Measurements from ENCODE around the gene ICAM1. TPM values are rescaled to one million over a fixed set of nuclear protein-coding genes. Genes with fewer than 3 reads are reported as not detected.
"Not testable (repeated sequence)": the region's sequence is repeated elsewhere in the genome, so short reads cannot be mapped to it uniquely, and the experiment has no call there.

ICAM1 gene
- total RNA-seq, 1 experiment from 2014 or later, result 0.85 TPM

DNA sequence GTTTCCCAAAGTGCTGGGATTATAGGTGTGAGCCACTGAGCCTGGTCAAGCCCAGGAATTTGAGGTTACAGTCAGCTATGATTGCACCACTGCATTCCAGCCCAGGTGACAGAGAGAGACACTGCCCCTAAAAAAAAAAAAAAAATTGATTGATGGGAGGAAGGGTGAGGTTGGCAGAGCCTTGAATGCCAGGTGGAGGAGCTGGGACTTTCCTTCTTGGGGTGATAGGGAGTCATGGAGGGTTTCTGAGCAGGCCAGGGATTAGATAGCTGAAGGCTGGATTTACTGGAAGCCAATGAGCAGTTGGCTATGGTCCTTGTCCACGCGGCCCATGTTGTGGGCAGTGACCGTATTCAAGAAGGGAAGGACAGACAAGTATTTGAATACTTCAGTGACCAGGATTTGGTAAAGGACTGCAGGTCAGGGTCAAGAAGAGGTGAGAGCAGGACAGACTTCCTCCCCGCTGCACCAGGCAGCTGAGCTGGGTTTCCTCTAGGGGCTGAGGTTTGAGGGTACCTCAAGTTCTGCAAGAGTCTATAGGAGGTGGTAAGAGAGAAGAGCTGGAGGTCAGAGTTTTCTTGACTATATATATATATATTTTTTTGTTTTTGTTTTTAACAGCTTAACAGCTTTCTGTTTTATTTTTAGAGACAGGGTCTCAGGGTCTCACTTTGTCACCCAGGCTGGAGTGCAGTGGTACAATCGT lies 9.0 kb downstream of the ICAM1 start:
- Histone ChIP-seq H3K27me3 (no peaks in the 10 kb centered on the region), H3K4me3 (no peak overlapping the region), H3K36me3 (no peaks in the 10 kb centered on the region), H3K27ac (no peak overlapping the region), H3K4me1 (no peaks in the 10 kb centered on the region), H3K9me3 (replicated peaks) (no peaks in the 10 kb centered on the region)
- no peak for DNase-seq

DNA sequence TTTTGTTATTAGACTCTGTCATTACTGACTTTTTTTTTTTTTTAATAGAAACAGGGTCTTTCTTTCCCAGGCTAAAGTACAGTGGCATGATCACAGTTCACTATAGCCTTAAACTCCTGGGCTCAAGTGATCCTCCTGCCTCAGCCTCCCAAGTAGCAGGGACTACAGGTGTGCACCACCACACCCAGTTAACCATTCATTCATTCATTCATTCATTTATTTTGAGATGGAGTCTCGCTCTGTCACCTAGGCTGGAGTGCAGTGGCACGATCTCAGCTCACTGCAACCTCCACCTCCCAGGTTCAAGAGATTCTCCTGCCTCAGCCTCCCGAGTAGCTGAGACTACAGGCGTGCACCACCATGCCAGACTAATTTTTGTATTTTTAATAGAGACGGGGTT lies 11.1 kb downstream of the ICAM1 start:
- not testable (repeated sequence) for H3K27ac ChIP-seq

DNA sequence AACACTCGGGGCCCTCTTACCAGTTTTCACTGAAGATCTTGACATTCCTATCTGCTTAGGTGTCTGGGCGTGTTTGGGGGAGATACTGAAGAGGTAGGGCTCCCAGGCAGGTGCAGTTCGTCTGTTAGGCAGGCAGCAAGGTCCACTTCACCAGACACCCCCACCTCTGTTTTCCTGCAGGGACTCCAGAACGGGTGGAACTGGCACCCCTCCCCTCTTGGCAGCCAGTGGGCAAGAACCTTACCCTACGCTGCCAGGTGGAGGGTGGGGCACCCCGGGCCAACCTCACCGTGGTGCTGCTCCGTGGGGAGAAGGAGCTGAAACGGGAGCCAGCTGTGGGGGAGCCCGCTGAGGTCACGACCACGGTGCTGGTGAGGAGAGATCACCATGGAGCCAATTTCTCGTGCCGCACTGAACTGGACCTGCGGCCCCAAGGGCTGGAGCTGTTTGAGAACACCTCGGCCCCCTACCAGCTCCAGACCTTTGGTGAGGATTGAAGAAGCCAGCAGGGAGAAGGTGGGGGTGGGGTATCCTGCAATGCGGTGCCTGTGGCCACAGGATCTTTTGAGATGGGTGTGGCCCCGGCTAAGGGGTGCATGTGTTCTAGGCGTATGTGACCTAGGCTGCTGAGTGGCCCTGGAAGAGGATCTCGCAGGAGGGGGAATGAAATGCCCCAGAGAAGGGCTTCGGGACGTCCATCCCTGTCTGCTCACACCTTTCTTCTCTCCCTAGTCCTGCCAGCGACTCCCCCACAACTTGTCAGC lies 12.6 kb downstream of the ICAM1 start:
- Histone ChIP-seq H3K27me3 (no peaks in the 10 kb centered on the region), H3K36me3 (no peaks in the 10 kb centered on the region), H3K9me3 (replicated peaks) (no peaks in the 10 kb centered on the region; the same call in 1 of the 2 replicates), H3K4me3 (no peak overlapping the region), H3K27ac (no peak overlapping the region), H3K4me1 (peaks cover 3% of the 10 kb centered on the region; the same call in 1 of the 2 replicates)
- DNase-seq, result no peak

More for the DNA sequence above, 11.1 kb downstream of the ICAM1 start:
- not testable (repeated sequence) for DNase-seq; H3K4me3 ChIP-seq; H3K4me1 ChIP-seq; H3K27me3 ChIP-seq; H3K36me3 ChIP-seq; H3K9me3 ChIP-seq (replicated peaks)

DNA sequence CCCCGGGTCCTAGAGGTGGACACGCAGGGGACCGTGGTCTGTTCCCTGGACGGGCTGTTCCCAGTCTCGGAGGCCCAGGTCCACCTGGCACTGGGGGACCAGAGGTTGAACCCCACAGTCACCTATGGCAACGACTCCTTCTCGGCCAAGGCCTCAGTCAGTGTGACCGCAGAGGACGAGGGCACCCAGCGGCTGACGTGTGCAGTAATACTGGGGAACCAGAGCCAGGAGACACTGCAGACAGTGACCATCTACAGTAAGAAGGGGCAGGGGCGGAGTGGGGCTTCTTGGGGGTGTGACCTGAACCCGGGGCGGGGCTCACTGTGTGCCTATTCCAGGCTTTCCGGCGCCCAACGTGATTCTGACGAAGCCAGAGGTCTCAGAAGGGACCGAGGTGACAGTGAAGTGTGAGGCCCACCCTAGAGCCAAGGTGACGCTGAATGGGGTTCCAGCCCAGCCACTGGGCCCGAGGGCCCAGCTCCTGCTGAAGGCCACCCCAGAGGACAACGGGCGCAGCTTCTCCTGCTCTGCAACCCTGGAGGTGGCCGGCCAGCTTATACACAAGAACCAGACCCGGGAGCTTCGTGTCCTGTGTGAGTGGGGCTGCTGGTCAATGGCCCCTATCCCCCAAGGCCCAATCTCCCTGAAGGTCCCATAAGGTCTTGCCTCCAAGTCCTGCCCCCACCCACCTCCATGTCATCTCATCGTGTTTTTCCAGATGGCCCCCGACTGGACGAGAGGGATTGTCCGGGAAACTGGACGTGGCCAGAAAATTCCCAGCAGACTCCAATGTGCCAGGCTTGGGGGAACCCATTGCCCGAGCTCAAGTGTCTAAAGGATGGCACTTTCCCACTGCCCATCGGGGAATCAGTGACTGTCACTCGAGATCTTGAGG lies 13.4 kb downstream of the ICAM1 start:
- no peak overlapping the region for H3K27ac ChIP-seq
- peaks cover 3% of the 10 kb centered on the region; the same call in 1 of the 2 replicates for H3K4me1 ChIP-seq
- no peak for DNase-seq
- H3K9me3 ChIP-seq (replicated peaks), result no peaks in the 10 kb centered on the region; the same call in 1 of the 2 replicates
- H3K4me3 ChIP-seq, result no peak overlapping the region
- no peaks in the 10 kb centered on the region for H3K27me3 ChIP-seq
- no peaks in the 10 kb centered on the region for H3K36me3 ChIP-seq

DNA sequence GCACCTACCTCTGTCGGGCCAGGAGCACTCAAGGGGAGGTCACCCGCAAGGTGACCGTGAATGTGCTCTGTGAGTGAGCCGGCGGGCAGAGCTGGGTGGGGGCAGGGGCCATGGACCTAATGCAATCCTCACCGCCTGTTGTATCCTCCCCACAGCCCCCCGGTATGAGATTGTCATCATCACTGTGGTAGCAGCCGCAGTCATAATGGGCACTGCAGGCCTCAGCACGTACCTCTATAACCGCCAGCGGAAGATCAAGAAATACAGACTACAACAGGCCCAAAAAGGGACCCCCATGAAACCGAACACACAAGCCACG lies 14.0 kb downstream of the ICAM1 start:
- Histone ChIP-seq H3K4me1 (peaks cover 3% of the 10 kb centered on the region; the same call in 1 of the 2 replicates), H3K36me3 (no peaks in the 10 kb centered on the region), H3K9me3 (replicated peaks) (no peaks in the 10 kb centered on the region; the same call in 1 of the 2 replicates), H3K27me3 (no peaks in the 10 kb centered on the region), H3K4me3 (no peak overlapping the region), H3K27ac (no peak overlapping the region)
- no peak for DNase-seq

DNA sequence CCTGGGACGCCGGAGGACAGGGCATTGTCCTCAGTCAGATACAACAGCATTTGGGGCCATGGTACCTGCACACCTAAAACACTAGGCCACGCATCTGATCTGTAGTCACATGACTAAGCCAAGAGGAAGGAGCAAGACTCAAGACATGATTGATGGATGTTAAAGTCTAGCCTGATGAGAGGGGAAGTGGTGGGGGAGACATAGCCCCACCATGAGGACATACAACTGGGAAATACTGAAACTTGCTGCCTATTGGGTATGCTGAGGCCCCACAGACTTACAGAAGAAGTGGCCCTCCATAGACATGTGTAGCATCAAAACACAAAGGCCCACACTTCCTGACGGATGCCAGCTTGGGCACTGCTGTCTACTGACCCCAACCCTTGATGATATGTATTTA lies 14.5 kb downstream of the ICAM1 start:
- H3K4me3 ChIP-seq, result no peak overlapping the region
- H3K36me3 ChIP-seq, result no peaks in the 10 kb centered on the region
- peaks cover 3% of the 10 kb centered on the region; the same call in 1 of the 2 replicates for H3K4me1 ChIP-seq
- no peak overlapping the region for H3K27ac ChIP-seq
- H3K27me3 ChIP-seq, result no peaks in the 10 kb centered on the region
- no peaks in the 10 kb centered on the region; the same call in 1 of the 2 replicates for H3K9me3 ChIP-seq (replicated peaks)
- DNase-seq, result no peak

DNA sequence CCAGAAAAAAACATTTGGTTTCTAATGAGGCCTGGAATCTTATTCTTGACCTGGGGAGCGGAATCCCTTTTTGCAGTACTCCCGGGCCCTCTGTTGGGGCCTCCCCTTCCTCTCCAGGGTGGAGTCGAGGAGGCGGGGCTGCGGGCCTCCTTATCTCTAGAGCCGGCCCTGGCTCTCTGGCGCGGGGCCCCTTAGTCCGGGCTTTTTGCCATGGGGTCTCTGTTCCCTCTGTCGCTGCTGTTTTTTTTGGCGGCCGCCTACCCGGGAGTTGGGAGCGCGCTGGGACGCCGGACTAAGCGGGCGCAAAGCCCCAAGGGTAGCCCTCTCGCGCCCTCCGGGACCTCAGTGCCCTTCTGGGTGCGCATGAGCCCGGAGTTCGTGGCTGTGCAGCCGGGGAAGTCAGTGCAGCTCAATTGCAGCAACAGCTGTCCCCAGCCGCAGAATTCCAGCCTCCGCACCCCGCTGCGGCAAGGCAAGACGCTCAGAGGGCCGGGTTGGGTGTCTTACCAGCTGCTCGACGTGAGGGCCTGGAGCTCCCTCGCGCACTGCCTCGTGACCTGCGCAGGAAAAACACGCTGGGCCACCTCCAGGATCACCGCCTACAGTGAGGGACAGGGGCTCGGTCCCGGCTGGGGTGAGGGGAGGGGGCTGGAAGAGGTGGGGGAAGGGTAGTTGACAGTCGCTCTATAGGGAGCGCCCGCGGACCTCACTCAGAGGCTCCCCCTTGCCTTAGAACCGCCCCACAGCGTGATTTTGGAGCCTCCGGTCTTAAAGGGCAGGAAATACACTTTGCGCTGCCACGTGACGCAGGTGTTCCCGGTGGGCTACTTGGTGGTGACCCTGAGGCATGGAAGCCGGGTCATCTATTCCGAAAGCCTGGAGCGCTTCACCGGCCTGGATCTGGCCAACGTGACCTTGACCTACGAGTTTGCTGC lies 16.1 kb downstream of the ICAM1 start, which contains the start of gene ICAM4:
TSS of gene ICAM4 (plus strand) at position 153 of the 935 bp plus-strand sequence. CDS start at position 211, 58 bp downstream.
- H3K27ac ChIP-seq, result peak within 1 kb of the TSS; percentile 73
- peak; percentile 89 to 90 for DNase-seq
- H3K4me3 ChIP-seq, result peak within 1 kb of the TSS; percentile 59
- no peaks in the 10 kb centered on the region; the same call in 1 of the 2 replicates for H3K9me3 ChIP-seq (replicated peaks)
- no peaks in the 10 kb centered on the region for H3K36me3 ChIP-seq
- H3K27me3 ChIP-seq, result no peaks in the 10 kb centered on the region
- H3K4me1 ChIP-seq, result peaks cover 3% of the 10 kb centered on the region; the same call in 1 of the 2 replicates

DNA sequence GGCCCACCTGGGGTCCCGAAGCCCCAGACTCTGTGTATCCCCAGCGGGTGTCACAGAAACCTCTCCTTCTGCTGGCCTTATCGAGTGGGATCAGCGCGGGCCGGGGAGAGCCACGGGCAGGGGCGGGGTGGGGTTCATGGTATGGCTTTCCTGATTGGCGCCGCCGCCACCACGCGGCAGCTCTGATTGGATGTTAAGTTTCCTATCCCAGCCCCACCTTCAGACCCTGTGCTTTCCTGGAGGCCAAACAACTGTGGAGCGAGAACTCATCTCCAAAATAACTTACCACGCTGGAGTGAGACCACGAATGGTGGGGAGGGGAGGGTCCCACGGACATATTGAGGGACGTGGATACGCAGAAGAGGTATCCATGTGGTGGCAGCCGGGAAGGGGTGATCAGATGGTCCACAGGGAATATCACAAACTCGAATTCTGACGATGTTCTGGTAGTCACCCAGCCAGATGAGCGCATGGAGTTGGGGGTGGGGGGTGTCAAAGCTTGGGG lies 17.8 kb downstream of the ICAM1 start:
- H3K4me1 ChIP-seq, result peaks cover 3% of the 10 kb centered on the region; the same call in 1 of the 2 replicates
- H3K27ac ChIP-seq, result no peak overlapping the region
- no peak overlapping the region for H3K4me3 ChIP-seq
- no peaks in the 10 kb centered on the region for H3K27me3 ChIP-seq
- H3K36me3 ChIP-seq, result no peaks in the 10 kb centered on the region
- no peak for DNase-seq
- no peaks in the 10 kb centered on the region; the same call in 1 of the 2 replicates for H3K9me3 ChIP-seq (replicated peaks)

DNA sequence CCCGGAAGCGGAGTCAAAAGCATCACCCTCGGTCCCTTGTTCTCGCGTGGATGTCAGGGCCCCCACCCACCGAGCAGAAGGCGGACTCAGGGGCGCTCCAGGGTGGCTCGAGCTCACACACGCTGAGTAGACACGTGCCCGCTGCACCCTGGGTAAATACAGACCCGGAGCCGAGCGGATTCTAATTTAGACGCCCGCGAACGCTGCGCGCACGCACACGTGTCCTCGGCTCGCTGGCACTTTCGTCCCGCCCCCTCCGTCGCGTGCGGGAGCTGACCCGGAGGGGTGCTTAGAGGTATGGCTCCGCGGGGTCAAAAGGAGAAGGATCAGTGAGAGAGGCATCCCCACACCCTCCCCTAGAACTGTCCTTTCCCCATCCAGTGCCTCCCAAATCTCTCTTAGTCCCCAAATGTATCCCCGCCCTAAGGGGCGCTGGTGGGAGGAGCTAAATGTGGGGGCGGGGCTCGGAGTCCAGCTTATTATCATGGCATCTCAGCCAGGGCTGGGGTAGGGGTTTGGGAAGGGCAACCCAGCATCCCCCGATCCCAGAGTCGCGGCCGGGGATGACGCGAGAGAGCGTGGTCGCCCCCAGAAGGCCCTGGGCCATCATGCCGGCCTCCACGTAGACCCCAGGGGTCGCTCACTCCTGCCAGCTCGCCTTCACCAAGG lies 18.4 kb downstream of the ICAM1 start:
- no peak overlapping the region for H3K4me3 ChIP-seq
- H3K9me3 ChIP-seq (replicated peaks), result no peaks in the 10 kb centered on the region; the same call in 1 of the 2 replicates
- no peaks in the 10 kb centered on the region for H3K36me3 ChIP-seq
- no peak for DNase-seq
- H3K27ac ChIP-seq, result no peak overlapping the region
- peaks cover 3% of the 10 kb centered on the region; the same call in 1 of the 2 replicates for H3K4me1 ChIP-seq
- no peaks in the 10 kb centered on the region for H3K27me3 ChIP-seq

DNA sequence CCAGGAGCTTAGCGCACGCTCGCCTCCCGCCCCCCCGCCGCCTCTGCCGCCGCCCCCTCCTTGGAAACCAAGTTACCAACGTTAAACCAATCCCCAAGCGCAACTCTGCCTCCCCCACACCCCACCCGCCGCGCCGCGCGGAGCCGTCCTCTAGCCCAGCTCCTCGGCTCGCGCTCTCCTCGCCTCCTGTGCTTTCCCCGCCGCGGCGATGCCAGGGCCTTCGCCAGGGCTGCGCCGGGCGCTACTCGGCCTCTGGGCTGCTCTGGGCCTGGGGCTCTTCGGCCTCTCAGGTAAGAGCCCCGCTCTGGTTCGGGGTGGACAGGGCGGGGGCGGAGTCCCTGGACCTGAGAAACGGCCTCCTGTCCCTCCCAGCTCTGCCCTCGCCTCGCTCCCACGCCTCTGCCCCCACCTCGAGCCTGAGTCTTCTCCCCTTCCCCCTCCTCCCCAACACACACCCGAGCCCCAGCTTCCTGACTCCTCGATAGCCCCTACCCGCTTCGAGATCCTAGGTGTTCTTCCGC lies 19.0 kb downstream of the ICAM1 start, which contains the start of gene ICAM5:
TSS of gene ICAM5 (plus strand) at position 117 of the 521 bp plus-strand sequence. CDS start at position 209, 92 bp downstream.
- no peak within 1 kb of the TSS for H3K27ac ChIP-seq

DNA sequence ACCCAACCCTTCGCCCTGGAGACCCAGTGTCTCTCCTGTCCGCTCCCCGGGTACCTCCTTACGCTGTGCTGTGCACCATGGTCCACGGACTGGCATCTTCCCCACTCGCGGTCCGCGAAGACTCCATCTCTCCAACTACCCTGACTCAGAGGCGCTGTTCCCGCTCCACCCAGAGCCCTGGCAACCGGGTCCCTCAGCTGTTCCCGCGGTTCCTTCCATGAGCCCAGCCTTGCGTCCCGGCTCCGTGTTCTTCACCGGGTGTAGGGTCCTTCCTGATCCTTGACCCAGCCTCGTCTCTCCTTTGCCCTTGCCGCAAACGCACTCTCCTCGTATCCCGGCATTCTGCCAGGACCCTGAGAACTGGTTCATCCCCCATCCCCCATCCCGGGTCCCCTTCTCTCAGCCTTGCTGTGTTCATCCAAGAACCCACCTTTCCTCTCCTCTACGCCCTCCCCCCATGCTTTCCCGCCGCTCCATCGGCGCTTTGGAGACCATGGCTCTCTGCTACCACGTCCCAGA lies 19.5 kb downstream of the ICAM1 start:
- Histone ChIP-seq H3K27ac (no peak overlapping the region), H3K4me1 (peaks cover 3% of the 10 kb centered on the region; the same call in 1 of the 2 replicates), H3K27me3 (no peaks in the 10 kb centered on the region), H3K36me3 (no peaks in the 10 kb centered on the region), H3K4me3 (no peak overlapping the region), H3K9me3 (replicated peaks) (no peaks in the 10 kb centered on the region; the same call in 1 of the 2 replicates)
- no peak for DNase-seq

More for the DNA sequence above, 19.0 kb downstream of the ICAM1 start, which contains the start of gene ICAM5:
- H3K9me3 ChIP-seq (replicated peaks), result no peaks in the 10 kb centered on the region; the same call in 1 of the 2 replicates
- H3K4me1 ChIP-seq, result peaks cover 3% of the 10 kb centered on the region; the same call in 1 of the 2 replicates
- no peak within 1 kb of the TSS for H3K4me3 ChIP-seq
- no peaks in the 10 kb centered on the region for H3K27me3 ChIP-seq
- no peak for DNase-seq
- H3K36me3 ChIP-seq, result no peaks in the 10 kb centered on the region

DNA sequence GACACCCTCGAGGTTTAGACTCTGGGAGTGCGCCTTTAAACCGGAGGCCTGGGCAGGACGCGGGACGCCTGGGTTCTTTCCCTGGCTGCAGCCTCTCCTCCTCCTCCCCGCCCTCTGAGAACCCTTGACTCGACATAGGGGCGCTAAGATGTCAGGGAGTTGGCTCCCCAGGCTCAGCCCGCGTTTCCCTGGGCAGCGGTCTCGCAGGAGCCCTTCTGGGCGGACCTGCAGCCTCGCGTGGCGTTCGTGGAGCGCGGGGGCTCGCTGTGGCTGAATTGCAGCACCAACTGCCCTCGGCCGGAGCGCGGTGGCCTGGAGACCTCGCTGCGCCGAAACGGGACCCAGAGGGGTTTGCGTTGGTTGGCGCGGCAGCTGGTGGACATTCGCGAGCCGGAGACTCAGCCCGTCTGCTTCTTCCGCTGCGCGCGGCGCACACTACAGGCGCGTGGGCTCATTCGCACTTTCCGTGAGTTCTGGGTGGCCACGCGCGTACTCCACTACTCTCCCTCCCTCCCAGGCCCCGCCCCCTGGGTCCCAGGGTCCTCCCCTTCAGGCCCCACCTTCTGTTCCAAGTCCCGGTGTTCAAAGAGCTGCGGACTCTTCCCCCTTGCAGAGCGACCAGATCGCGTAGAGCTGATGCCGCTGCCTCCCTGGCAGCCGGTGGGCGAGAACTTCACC lies 20.1 kb downstream of the ICAM1 start:
- Histone ChIP-seq H3K4me1 (peaks cover 3% of the 10 kb centered on the region; the same call in 1 of the 2 replicates), H3K9me3 (replicated peaks) (no peaks in the 10 kb centered on the region; the same call in 1 of the 2 replicates), H3K4me3 (peak overlapping the region; percentile 52), H3K36me3 (no peaks in the 10 kb centered on the region), H3K27ac (no peak overlapping the region), H3K27me3 (no peaks in the 10 kb centered on the region)
- DNase-seq, result peak; percentile 42 to 54

Measured in SJCRH30 (cell line).